IMR-90 (cell line): ENCODE data around the gene MOG. TPM values are rescaled to one million over a fixed set of nuclear protein-coding genes. Genes with fewer than 3 reads are reported as not detected.

Source experiments
- ATAC-seq: fragments of 200-7000 bp; cut with Tn5 transposase; 2 replicates; pipeline ENCODE4 v1.9.1; 2020; ENCODE audit warnings: low read depth, mild to moderate bottlenecking, moderate library complexity
- BruUV-seq: library from RNA; stranded (reverse); fragments of 400-500 nt; replicated peaks from 2 replicates; lab custom pipeline; 2021; lab: Mats Ljungman, UMichigan
- CTCF ChIA-PET: fragments of 300-600 bp; formaldehyde crosslinking; extraction: SDS; loops from one replicate; lab custom pipeline; 2021; ENCODE audit warnings: antibody characterized with exemption; lab: Yijun Ruan, JAX
- POLR2A ChIA-PET: fragments of 300-600 bp; sonication (Branson Sonifier 250); formaldehyde crosslinking; loops from one replicate; lab custom pipeline; 2022; ENCODE audit warnings: antibody characterized with exemption; ENCODE audit not compliant: unreplicated experiment; lab: Charles Lee
- DNase-seq: peaks from one replicate; pipeline ENCODE4 v3.0.0; 2013
- H2AFZ ChIP-seq: replicated peaks from 2 replicates; pipeline ENCODE3; 2013; ENCODE audit warnings: low read length, mild to moderate bottlenecking; ENCODE audit not compliant: poor library complexity
- H2AK5ac ChIP-seq: 2 replicates; pipeline ENCODE4 v1.6.1; 2013; ENCODE audit warnings: low read depth, low read length, inconsistent platforms
- H2AK9ac ChIP-seq: replicated peaks from 2 replicates; pipeline ENCODE3; 2013; ENCODE audit warnings: mild to moderate bottlenecking, low read depth, low read length, moderate library complexity; ENCODE audit not compliant: poor library complexity
- H2BK120ac ChIP-seq: 2 replicates; pipeline ENCODE4 v1.6.1; 2013; ENCODE audit warnings: low read depth, low read length, inconsistent platforms
- H2BK15ac ChIP-seq: 3 replicates; pipeline ENCODE4 v1.6.1; 2013; ENCODE audit warnings: low read depth, low read length, inconsistent platforms
- H2BK20ac ChIP-seq: 2 replicates; pipeline ENCODE4 v1.6.1; 2013; ENCODE audit warnings: low read depth, mild to moderate bottlenecking, inconsistent platforms, low read length, moderate library complexity
- H2BK5ac ChIP-seq: 2 replicates; pipeline ENCODE4 v1.6.1; 2013; ENCODE audit warnings: mild to moderate bottlenecking, low read depth, low read length, inconsistent platforms; ENCODE audit not compliant: poor library complexity, severe bottlenecking
- H3K14ac ChIP-seq: replicated peaks from 2 replicates; pipeline ENCODE4 v1.6.1; 2013; ENCODE audit warnings: low read depth, low read length, inconsistent platforms
- H3K18ac ChIP-seq: 2 replicates; pipeline ENCODE4 v1.6.1; 2013; ENCODE audit warnings: low read depth, low read length, control low read depth
- H3K23ac ChIP-seq: 2 replicates; pipeline ENCODE4 v1.6.1; 2013; ENCODE audit warnings: low read depth, low read length, inconsistent platforms
- H3K27ac ChIP-seq: 2 replicates; pipeline ENCODE4 v1.5.1; 2013; ENCODE audit warnings: mild to moderate bottlenecking, control low read depth, low read length; ENCODE audit not compliant: insufficient read depth
- H3K27me3 ChIP-seq: 2 replicates; pipeline ENCODE4 v1.6.1; 2013; ENCODE audit warnings: low read length; ENCODE audit not compliant: control insufficient read depth, insufficient read depth
- H3K36me3 ChIP-seq: 2 replicates; pipeline ENCODE4 v1.6.1; 2013; ENCODE audit warnings: low read length, mixed read lengths; ENCODE audit not compliant: control insufficient read depth, insufficient read depth
- H3K4ac ChIP-seq: 2 replicates; pipeline ENCODE4 v1.6.1; 2013; ENCODE audit warnings: low read depth, low read length, inconsistent platforms
- H3K4me1 ChIP-seq: 2 replicates; pipeline ENCODE4 v1.6.1; 2013; ENCODE audit warnings: low read length, mixed read lengths; ENCODE audit not compliant: control insufficient read depth, insufficient read depth
- H3K4me2 ChIP-seq: 2 replicates; pipeline ENCODE4 v1.6.1; 2013; ENCODE audit warnings: low read depth, mild to moderate bottlenecking, control low read depth, low read length, moderate library complexity
- H3K4me3 ChIP-seq: 2 replicates; pipeline ENCODE4 v1.5.1; 2013; ENCODE audit warnings: low read depth, mild to moderate bottlenecking, control low read depth, low read length, moderate library complexity; ENCODE audit not compliant: insufficient read depth
- H3K56ac ChIP-seq: 2 replicates; pipeline ENCODE4 v1.6.1; 2013; ENCODE audit warnings: low read length, inconsistent platforms; ENCODE audit not compliant: insufficient read depth; ENCODE audit errors: extremely low read depth
- H3K79me1 ChIP-seq, 2 experiments: 2 replicates each; pipeline ENCODE4 v1.6.1; 2013; ENCODE audit warnings: low read length in 2 of 2, inconsistent platforms in 1 of 2, low read depth in 1 of 2
- H3K9ac ChIP-seq: 2 replicates; pipeline ENCODE4 v1.6.1; 2013; ENCODE audit warnings: low read depth, low read length, control low read depth
- H3K9me1 ChIP-seq: 2 replicates; pipeline ENCODE4 v1.6.1; 2013; ENCODE audit warnings: low read length, inconsistent platforms; ENCODE audit not compliant: insufficient read depth
- H3K9me3 ChIP-seq: 2 replicates; pipeline ENCODE4 v1.6.1; 2013; ENCODE audit warnings: low read length; ENCODE audit not compliant: control insufficient read depth, insufficient read depth
- H4K20me1 ChIP-seq: 2 replicates; pipeline ENCODE4 v1.6.1; 2013; ENCODE audit warnings: low read length, inconsistent platforms; ENCODE audit not compliant: insufficient read depth
- H4K5ac ChIP-seq: 2 replicates; pipeline ENCODE4 v1.6.1; 2013; ENCODE audit warnings: mild to moderate bottlenecking, low read depth, low read length, control low read depth
- H4K8ac ChIP-seq, 2 experiments: 2 replicates each; pipeline ENCODE4 v1.6.1; 2013; ENCODE audit warnings: low read depth in 2 of 2, low read length in 2 of 2, control low read depth in 1 of 2, inconsistent platforms in 1 of 2
- H4K91ac ChIP-seq: 2 replicates; pipeline ENCODE4 v1.6.1; 2013; ENCODE audit warnings: low read depth, low read length, inconsistent platforms; ENCODE audit not compliant: insufficient read depth
- CEBPB ChIP-seq: IDR thresholded peaks from 2 replicates; pipeline ENCODE4 v1.6.1; 2012; ENCODE audit warnings: low read depth, low read length, improper control_type of control experiment
- CHD1 ChIP-seq: IDR thresholded peaks from 2 replicates; pipeline ENCODE4 v1.6.1; 2012; ENCODE audit warnings: low read depth, low read length, improper control_type of control experiment
- FOS ChIP-seq: fragments of 150-350 bp; IDR thresholded peaks from 2 replicates; pipeline ENCODE4 v1.6.1; 2016; ENCODE audit warnings: low read depth, low read length
- MAFK ChIP-seq: IDR thresholded peaks from 2 replicates; pipeline ENCODE4 v1.6.1; 2012; ENCODE audit warnings: low read depth, low read length, improper control_type of control experiment
- MAZ ChIP-seq: IDR thresholded peaks from 2 replicates; pipeline ENCODE4 v1.6.1; 2012; ENCODE audit warnings: low read depth, mild to moderate bottlenecking, low read length, improper control_type of control experiment, moderate library complexity, borderline replicate concordance
- MXI1 ChIP-seq: IDR thresholded peaks from 2 replicates; pipeline ENCODE4 v1.6.1; 2012; ENCODE audit warnings: low read depth, mild to moderate bottlenecking, low read length, moderate library complexity, borderline replicate concordance
- NFE2L2 ChIP-seq: fragments of 150-350 bp; IDR thresholded peaks from 2 replicates; pipeline ENCODE4 v1.6.1; 2016; ENCODE audit warnings: low read depth, mild to moderate bottlenecking, low read length
- POLR2A ChIP-seq: IDR thresholded peaks from 2 replicates; pipeline ENCODE4 v1.6.1; 2012; ENCODE audit warnings: mild to moderate bottlenecking, low read depth, low read length
- RAD21 ChIP-seq: IDR thresholded peaks from 2 replicates; pipeline ENCODE4 v1.6.1; 2012; ENCODE audit warnings: low read length, improper control_type of control experiment
- RCOR1 ChIP-seq: IDR thresholded peaks from 2 replicates; pipeline ENCODE4 v1.6.1; 2012; ENCODE audit warnings: mild to moderate bottlenecking, low read length, improper control_type of control experiment; ENCODE audit not compliant: insufficient replicate concordance
- RFX5 ChIP-seq: IDR thresholded peaks from 2 replicates; pipeline ENCODE4 v1.8.0; 2012; ENCODE audit warnings: low read depth, mild to moderate bottlenecking, low read length, moderate library complexity
- SMC3 ChIP-seq: fragments of 150-350 bp; IDR thresholded peaks from 2 replicates; pipeline ENCODE4 v1.6.1; 2016; ENCODE audit warnings: low read depth, mild to moderate bottlenecking, antibody characterized with exemption, low read length, moderate library complexity
- dilution Hi-C: fragments of 300-500 bp; cut with HindIII; formaldehyde crosslinking; loops from one replicate; pipeline ENCODE4 v1.14.3; 2018; ENCODE audit warnings: low sequenced_read_pairs; ENCODE audit not compliant: unreplicated experiment
- in situ Hi-C: fragments of 300-500 bp; cut with MboI; formaldehyde crosslinking; loops from 3 replicates; pipeline ENCODE4 v1.14.3; 2019; ENCODE audit warnings: low sequenced_read_pairs, inconsistent platforms, mixed read lengths
- intact Hi-C: fragments of 100-400 bp; cut with micrococcal nuclease; formaldehyde crosslinking; loops from 2 replicates; pipeline ENCODE4 v1.10.0; 2022
- polyA plus RNA-seq, 3 experiments: library from polyadenylated mRNA; depleted of rRNA; stranded (reverse); fragments of >200 nt; gene quantifications; 2 replicates each; pipeline ENCODE4 v1.2.3, GENCODE V29; 2012; ENCODE audit warnings: low replicate concordance in 1 of 3
- total RNA-seq: library from RNA; depleted of rRNA; stranded (reverse); fragments of >200 nt; gene quantifications from 2 replicates; pipeline ENCODE4 v1.2.3, GENCODE V29; 2012
- TF ChIP-seq, protein P1 (sequence below): fragments of 150-350 bp; IDR thresholded peaks from 2 replicates; pipeline ENCODE4 v1.6.1; 2017; ENCODE audit warnings: mild to moderate bottlenecking, antibody characterized with exemption, low read length, low read depth
- TF ChIP-seq, protein P2 (sequence below): fragments of 150-350 bp; IDR thresholded peaks from 2 replicates; pipeline ENCODE4 v1.6.1; 2016; ENCODE audit warnings: low read depth, mild to moderate bottlenecking, low read length, moderate library complexity, borderline replicate concordance
- TF ChIP-seq, protein P3 (sequence below): conservative IDR thresholded peaks from 2 replicates; pipeline ENCODE4 v1.5.1; 2012; ENCODE audit warnings: mild to moderate bottlenecking, low read depth, low read length, improper control_type of control experiment

MOG gene
- total and polyA plus RNA-seq, 2 of the 4 experiments (the other 2 are of a cell fraction): not detected

DNA sequence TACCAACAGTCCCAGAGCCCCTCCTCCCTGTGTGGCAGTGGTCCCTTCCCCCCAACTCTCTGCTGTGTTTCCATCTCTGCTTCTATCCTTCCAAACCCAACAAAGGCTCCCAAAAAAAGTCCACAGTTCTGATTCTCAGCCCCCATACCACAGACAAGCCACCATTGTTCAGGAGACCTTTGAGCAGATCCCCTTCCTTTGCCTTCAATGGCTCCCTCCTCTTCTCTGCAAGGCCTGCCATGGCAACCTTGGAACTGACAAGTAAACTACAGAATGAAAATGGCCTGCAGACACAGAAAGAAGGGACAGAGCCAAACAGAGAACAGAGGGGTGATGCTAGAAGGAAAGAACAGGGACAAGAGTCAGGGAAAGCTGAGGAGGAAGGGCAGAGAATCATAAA lies 48.8 kb upstream of the MOG start:
- Histone ChIP-seq H3K4ac (no peak overlapping the region), H3K79me1 (no peaks in the 10 kb centered on the region; a peak in 1 of 4 replicates), H2AK9ac (no peak overlapping the region), H2BK15ac (no peak overlapping the region), H2BK20ac (no peak overlapping the region), H3K9me1 (peaks cover 5% of the 10 kb centered on the region; the same call in 1 of the 2 replicates), H4K8ac (no peak overlapping the region), H3K4me1 (no peaks in the 10 kb centered on the region), H4K91ac (no peak overlapping the region), H2BK5ac (no peak overlapping the region), H3K27me3 (no peaks in the 10 kb centered on the region), H3K23ac (no peak overlapping the region), H3K9ac (no peak overlapping the region), H3K27ac (no peak overlapping the region), H3K18ac (no peak overlapping the region), H2AFZ (no peak overlapping the region), H4K20me1 (peaks cover 2% of the 10 kb centered on the region; the same call in 1 of the 2 replicates), H3K9me3 (no peaks in the 10 kb centered on the region), H4K5ac (no peak overlapping the region), H3K4me3 (no peak overlapping the region), H2BK120ac (no peak overlapping the region), H3K4me2 (no peak overlapping the region), H2AK5ac (no peak overlapping the region), H3K56ac (no peak overlapping the region), H3K36me3 (peaks cover 72% of the 10 kb centered on the region), H3K14ac (no peak overlapping the region)
- ATAC-seq (no peak), DNase-seq (no peak)
- in situ Hi-C loops (no loop called here), intact Hi-C loops (no loop called here), dilution Hi-C loops (no loop called here)
- POLR2A ChIA-PET: no interaction called here
- no TSS peak for BruUV-seq
- TF ChIP-seq RCOR1: no peak
- TF ChIP-seq, protein P1, sequence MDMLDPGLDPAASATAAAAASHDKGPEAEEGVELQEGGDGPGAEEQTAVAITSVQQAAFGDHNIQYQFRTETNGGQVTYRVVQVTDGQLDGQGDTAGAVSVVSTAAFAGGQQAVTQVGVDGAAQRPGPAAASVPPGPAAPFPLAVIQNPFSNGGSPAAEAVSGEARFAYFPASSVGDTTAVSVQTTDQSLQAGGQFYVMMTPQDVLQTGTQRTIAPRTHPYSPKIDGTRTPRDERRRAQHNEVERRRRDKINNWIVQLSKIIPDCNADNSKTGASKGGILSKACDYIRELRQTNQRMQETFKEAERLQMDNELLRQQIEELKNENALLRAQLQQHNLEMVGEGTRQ: no peak
- TF ChIP-seq, protein P2, sequence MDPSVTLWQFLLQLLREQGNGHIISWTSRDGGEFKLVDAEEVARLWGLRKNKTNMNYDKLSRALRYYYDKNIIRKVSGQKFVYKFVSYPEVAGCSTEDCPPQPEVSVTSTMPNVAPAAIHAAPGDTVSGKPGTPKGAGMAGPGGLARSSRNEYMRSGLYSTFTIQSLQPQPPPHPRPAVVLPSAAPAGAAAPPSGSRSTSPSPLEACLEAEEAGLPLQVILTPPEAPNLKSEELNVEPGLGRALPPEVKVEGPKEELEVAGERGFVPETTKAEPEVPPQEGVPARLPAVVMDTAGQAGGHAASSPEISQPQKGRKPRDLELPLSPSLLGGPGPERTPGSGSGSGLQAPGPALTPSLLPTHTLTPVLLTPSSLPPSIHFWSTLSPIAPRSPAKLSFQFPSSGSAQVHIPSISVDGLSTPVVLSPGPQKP: no peak
- TF ChIP-seq NFE2L2: no peak
- no peak for TF ChIP-seq FOS
- no peak for TF ChIP-seq CHD1
- no peak for TF ChIP-seq RFX5
- TF ChIP-seq MXI1: no peak
- TF ChIP-seq RAD21: no peak
- TF ChIP-seq SMC3: no peak
- TF ChIP-seq, protein P3, sequence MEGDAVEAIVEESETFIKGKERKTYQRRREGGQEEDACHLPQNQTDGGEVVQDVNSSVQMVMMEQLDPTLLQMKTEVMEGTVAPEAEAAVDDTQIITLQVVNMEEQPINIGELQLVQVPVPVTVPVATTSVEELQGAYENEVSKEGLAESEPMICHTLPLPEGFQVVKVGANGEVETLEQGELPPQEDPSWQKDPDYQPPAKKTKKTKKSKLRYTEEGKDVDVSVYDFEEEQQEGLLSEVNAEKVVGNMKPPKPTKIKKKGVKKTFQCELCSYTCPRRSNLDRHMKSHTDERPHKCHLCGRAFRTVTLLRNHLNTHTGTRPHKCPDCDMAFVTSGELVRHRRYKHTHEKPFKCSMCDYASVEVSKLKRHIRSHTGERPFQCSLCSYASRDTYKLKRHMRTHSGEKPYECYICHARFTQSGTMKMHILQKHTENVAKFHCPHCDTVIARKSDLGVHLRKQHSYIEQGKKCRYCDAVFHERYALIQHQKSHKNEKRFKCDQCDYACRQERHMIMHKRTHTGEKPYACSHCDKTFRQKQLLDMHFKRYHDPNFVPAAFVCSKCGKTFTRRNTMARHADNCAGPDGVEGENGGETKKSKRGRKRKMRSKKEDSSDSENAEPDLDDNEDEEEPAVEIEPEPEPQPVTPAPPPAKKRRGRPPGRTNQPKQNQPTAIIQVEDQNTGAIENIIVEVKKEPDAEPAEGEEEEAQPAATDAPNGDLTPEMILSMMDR: no peak
- no peak for TF ChIP-seq MAFK
- no peak for TF ChIP-seq MAZ
- no peak for TF ChIP-seq CEBPB
- no peak for TF ChIP-seq POLR2A
- CTCF ChIA-PET: no interaction called here
